ENCODE data around the gene EIF2D. TPM values are rescaled to one million over a fixed set of nuclear protein-coding genes. Genes with fewer than 3 reads are reported as not detected.

EIF2D gene
- total and polyA plus RNA-seq, 2 of the 13 experiments (the other 11 are each of a cell fraction or from before 2014, with no cell fraction given), result 45.1 to 64.9 TPM

- POLR2A ChIA-PET, result no interaction called here
- no peak overlapping the region for H2AFZ ChIP-seq (ENCODE audit: low read length)
- in situ Hi-C loops (cut with HindIII; ENCODE audit: extremely low pct_ligation_motif_present, low pct_unique_long_range_greater_than_20kb) (no loop called here), intact Hi-C loops (cut with micrococcal nuclease; ENCODE audit: unreplicated experiment) (no loop called here)
- H3K4me3 ChIP-seq (replicated peaks in 1 of 3; ENCODE audit: insufficient read depth in 1 of 3, low read depth in 2 of 3, low read length in 3 of 3), result no peak overlapping the region
- CTCF ChIA-PET (ENCODE audit: low intra/inter-chr PET ratio, low total read pairs), result no interaction called here
- no peak for TF ChIP-seq ZNF251 (CRISPR knock-in tag; IDR thresholded peaks at IDR 0.05)
- TF ChIP-seq FOXO1 (CRISPR knock-in tag; IDR thresholded peaks at IDR 0.05), result no peak
- no peak for TF ChIP-seq ZNF691 (CRISPR knock-in tag; IDR thresholded peaks at IDR 0.05; ENCODE audit: borderline replicate concordance, low read depth)
- TF ChIP-seq ZNF83 (CRISPR knock-in tag; IDR thresholded peaks at IDR 0.05; ENCODE audit: borderline replicate concordance), result no peak
- TF ChIP-seq KAT8 (CRISPR knock-in tag; IDR thresholded peaks at IDR 0.05), result no peak
- TF ChIP-seq NFYB (CRISPR knock-in tag; IDR thresholded peaks at IDR 0.05), result no peak
- no peak for TF ChIP-seq ELK4 (CRISPR knock-in tag; IDR thresholded peaks at IDR 0.05; ENCODE audit: borderline replicate concordance)
- TF ChIP-seq HINFP (CRISPR knock-in tag; IDR thresholded peaks at IDR 0.05; ENCODE audit: low read depth), result no peak
- no peak overlapping the region for H3K4me2 ChIP-seq (ENCODE audit: low read depth, low read length)
- FAIRE-seq (no peak), ATAC-seq (no peak), DNase-seq (ENCODE audit: low spot score) (no peak)
- no TSS peak for BruUV-seq (replicated peaks)
- H3K4me1 ChIP-seq (ENCODE audit: insufficient read depth, low read length), result no peaks in the 10 kb centered on the region
- H3K27me3 ChIP-seq (ENCODE audit: control insufficient read depth in 1 of 2, insufficient read depth in 2 of 2, low read length in 2 of 2), result no peaks in the 10 kb centered on the region
- H3K9ac ChIP-seq (ENCODE audit: insufficient read depth, low read depth, low read length), result no peak overlapping the region
- H3K9me3 ChIP-seq (ENCODE audit: low read length), result no peaks in the 10 kb centered on the region
- H3K36me3 ChIP-seq (replicated peaks in 1 of 2; ENCODE audit: control insufficient read depth in 1 of 2, insufficient read depth in 2 of 2, low read length in 2 of 2), result peaks cover 9 to 39% of the 10 kb centered on the region in 2 experiments
- H4K20me1 ChIP-seq (ENCODE audit: insufficient read depth, low read length), result no peaks in the 10 kb centered on the region
- no peak overlapping the region for H3K27ac ChIP-seq (ENCODE audit: extremely low read length, insufficient read depth, low read length)
- 93% methylated on average over 14 of the region's 14 CpGs for WGBS (ENCODE audit: low lambda C conversion rate)
- H3K79me2 ChIP-seq (ENCODE audit: insufficient read depth, low read length), result no peaks in the 10 kb centered on the region
Observed at GRCh38 chr1:206587904-206588303, 24.4 kb downstream of the EIF2D start.
